Measurements from ENCODE around the gene TRIML2.
"Not testable (repeated sequence)": the region's sequence is repeated elsewhere in the genome, so short reads cannot be mapped to it uniquely, and the experiment has no call there.

Gene TRIML2

GRCh38 chr4:188107931-188108843 lies 1.2 kb downstream of the TRIML2 start:
- DNase-seq (ENCODE audit: low spot score) = no peak

GRCh38 chr4:188106454-188106853 lies 2.9 kb downstream of the TRIML2 start:
- DNase-seq (ENCODE audit: low spot score) = no peak

GRCh38 chr4:188092824-188093223 lies 16.6 kb downstream of the TRIML2 start:
- DNase-seq (ENCODE audit: low spot score) = no peak

DNA sequence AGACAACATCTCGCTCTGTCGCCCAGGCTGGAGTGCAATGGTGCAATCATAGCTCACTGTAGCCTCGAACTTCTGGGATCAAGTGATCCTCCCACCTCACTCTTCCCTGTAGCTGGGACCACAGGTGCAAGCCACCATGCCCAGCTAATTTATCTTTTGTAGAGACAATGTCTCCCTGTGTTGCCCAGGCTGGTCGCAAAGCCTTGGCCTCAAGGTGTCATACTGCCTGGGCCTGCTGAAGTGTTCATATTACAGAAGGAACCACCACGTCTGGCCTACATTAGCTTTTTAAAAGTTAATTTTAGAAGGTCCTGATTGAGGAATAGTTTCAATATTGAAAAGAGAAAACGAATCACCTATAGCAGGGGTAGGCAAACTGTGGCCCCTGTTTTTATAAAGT lies 22.5 kb downstream of the TRIML2 start:
- DNase-seq (ENCODE audit: low spot score) = no peak

- DNase-seq (ENCODE audit: low spot score) = no peak
Observed at GRCh38 chr4:188082796-188083195, 26.6 kb downstream of the TRIML2 start.

GRCh38 chr4:188078116-188078515 lies 31.3 kb downstream of the TRIML2 start:
- DNase-seq (ENCODE audit: low spot score) = no peak

DNA sequence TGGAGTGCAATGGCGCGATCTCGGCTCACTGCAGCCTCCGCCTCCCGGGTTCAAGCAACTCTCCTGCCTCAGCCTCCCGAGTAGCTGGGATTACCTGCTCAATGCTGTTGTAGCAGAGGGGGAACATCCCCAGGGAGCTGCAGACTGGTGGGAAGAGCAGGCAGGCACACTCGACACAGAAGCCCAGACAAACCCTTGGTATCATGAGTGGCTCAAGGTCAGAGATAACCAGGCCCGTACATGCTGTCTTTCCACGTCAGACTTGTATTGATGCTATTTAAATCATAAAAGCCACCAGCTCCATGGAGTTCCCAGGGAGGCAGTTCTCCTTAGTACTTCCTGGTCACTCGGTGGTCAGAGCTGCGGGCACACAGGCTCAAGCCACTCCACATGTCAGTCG lies 33.2 kb downstream of the TRIML2 start:
- no peak for DNase-seq (ENCODE audit: low spot score)

- no peak for DNase-seq (ENCODE audit: low spot score)
Observed at GRCh38 chr4:188061083-188061482, 48.3 kb downstream of the TRIML2 start.

GRCh38 chr4:188053302-188053701 lies 56.1 kb downstream of the TRIML2 start:
- no peak for DNase-seq (ENCODE audit: low spot score)

- DNase-seq (ENCODE audit: low spot score) = no peak
Observed at GRCh38 chr4:188046657-188047056, 62.7 kb downstream of the TRIML2 start.

DNA sequence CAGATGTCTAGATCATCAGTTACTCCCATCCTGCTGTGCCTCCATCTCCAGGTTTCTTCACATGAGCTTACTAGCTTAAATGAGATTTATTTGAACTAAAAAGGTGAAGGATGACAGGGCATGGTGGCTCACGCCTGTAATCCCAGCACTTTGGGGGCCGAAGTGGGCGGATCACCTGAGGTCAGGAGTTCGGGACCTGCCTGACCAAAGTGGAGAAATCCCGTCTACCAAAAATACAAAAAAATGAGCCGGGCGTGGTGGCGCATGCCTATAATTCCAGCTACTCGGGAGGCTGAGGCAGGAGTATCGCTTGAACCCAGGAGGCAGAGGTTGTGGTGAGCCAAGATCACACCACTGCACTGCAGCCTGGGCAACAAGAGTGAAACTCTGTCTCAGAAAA lies 63.9 kb downstream of the TRIML2 start:
- not testable (repeated sequence) for DNase-seq (ENCODE audit: low spot score)

- no peak for DNase-seq (ENCODE audit: low spot score)
Observed at GRCh38 chr4:188043154-188043553, 66.2 kb downstream of the TRIML2 start.

DNA sequence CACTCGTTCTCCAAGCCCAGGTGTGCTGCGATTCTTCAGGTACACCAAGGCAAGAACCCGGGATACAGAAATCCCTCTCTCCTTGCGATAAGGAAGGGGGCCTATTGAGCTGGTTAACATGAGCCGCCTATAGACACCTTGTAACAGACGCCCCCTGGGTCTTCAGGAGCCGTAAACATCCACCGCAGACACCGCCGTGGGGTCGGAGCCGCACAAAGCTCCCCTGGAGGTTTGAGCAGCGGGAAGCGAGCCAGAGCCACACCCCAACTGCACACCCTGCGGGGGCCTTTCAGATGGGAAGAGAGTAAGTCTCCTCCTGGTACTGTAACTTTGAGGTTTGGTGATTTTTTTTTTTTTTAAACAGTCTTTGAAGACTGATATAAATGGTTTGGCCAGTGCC lies 67.2 kb downstream of the TRIML2 start:
- no peak for DNase-seq (ENCODE audit: low spot score)

GRCh38 chr4:188041721-188042120 lies 67.7 kb downstream of the TRIML2 start:
- DNase-seq (ENCODE audit: low spot score) = no peak

Data from ecto neural progenitor cell (in vitro differentiated cells).